Fibroblast of lung (primary cell): Measurements from ENCODE around the gene CYB561A3. TPM values are rescaled to one million over a fixed set of nuclear protein-coding genes. Genes with fewer than 3 reads are reported as not detected.
A peak's percentile ranks its signal among the peaks of the same experiment; 100 is the strongest.

Source experiments
- DNase-seq, 2 donors: peaks; one replicate each; pipeline versions ENCODE4 v3.0.0 to v3.0.0-alpha.2; 2010; ENCODE audit warnings: low read depth in 2 of 2
- H2AFZ ChIP-seq: 2 replicates; pipeline ENCODE4 v1.5.1; 2012; ENCODE audit warnings: low read length, control low read depth, inconsistent platforms
- H3K27ac ChIP-seq: 2 replicates; pipeline ENCODE4 v1.5.1; 2011; ENCODE audit warnings: low read length, control low read depth; ENCODE audit not compliant: insufficient read depth
- H3K27me3 ChIP-seq: 2 replicates; pipeline ENCODE4 v1.5.1; 2011; ENCODE audit warnings: mild to moderate bottlenecking, low read length; ENCODE audit not compliant: control insufficient read depth, insufficient read depth
- H3K36me3 ChIP-seq: 2 replicates; pipeline ENCODE4 v1.5.1; 2011; ENCODE audit warnings: low read length; ENCODE audit not compliant: control insufficient read depth, insufficient read depth
- H3K4me1 ChIP-seq: 2 replicates; pipeline ENCODE4 v1.5.1; 2011; ENCODE audit warnings: low read length; ENCODE audit not compliant: control insufficient read depth, insufficient read depth; ENCODE audit errors: extremely low read depth
- H3K4me2 ChIP-seq: 2 replicates; pipeline ENCODE4 v1.5.1; 2011; ENCODE audit warnings: low read length, control low read depth; ENCODE audit not compliant: insufficient read depth; ENCODE audit errors: extremely low read depth
- H3K4me3 ChIP-seq, 4 experiments: fragments of 200-600 bp in 1 of 4; sonication (generic) in 1 of 4; replicated peaks in 1 of 4; 2 replicates each; pipeline ENCODE4 v1.5.1; 2011 to 2016; ENCODE audit warnings: low read length in 4 of 4, low read depth in 3 of 4, mild to moderate bottlenecking in 3 of 4, control low read depth in 2 of 4, inconsistent platforms in 1 of 4, mixed read lengths in 1 of 4; ENCODE audit not compliant: insufficient read depth in 1 of 4; ENCODE audit errors: control extremely low read depth in 1 of 4
- H3K79me2 ChIP-seq: 2 replicates; pipeline ENCODE4 v1.5.1; 2012; ENCODE audit warnings: mild to moderate bottlenecking, low read length, inconsistent platforms; ENCODE audit not compliant: control insufficient read depth, insufficient read depth
- H3K9ac ChIP-seq: 2 replicates; pipeline ENCODE4 v1.5.1; 2011; ENCODE audit warnings: mild to moderate bottlenecking, low read length, control low read depth; ENCODE audit not compliant: insufficient read depth
- H3K9me3 ChIP-seq: 2 replicates; pipeline ENCODE4 v1.5.1; 2012; ENCODE audit warnings: low read depth, low read length; ENCODE audit not compliant: control insufficient read depth, insufficient read depth
- H4K20me1 ChIP-seq: 2 replicates; pipeline ENCODE4 v1.5.1; 2011; ENCODE audit warnings: low read length; ENCODE audit not compliant: control insufficient read depth, insufficient read depth; ENCODE audit errors: extremely low read depth
- CTCF ChIP-seq, 2 donors: IDR thresholded peaks in 1 of 2; conservative IDR thresholded peaks in 1 of 2; 1 replicate in 1 of 2; 2 replicates in 1 of 2; pipeline ENCODE4 v1.5.1; 2011 to 2012; ENCODE audit warnings: low read length in 2 of 2, control low read depth in 1 of 2, inconsistent platforms in 1 of 2, low read depth in 1 of 2, mild to moderate bottlenecking in 1 of 2
- EZH2 ChIP-seq: IDR thresholded peaks from 2 replicates; pipeline ENCODE4 v1.5.1; 2012; ENCODE audit warnings: low read length, control low read depth, mild to moderate bottlenecking; ENCODE audit errors: missing control alignments
- polyA minus RNA-seq: library from RNA; depleted of rRNA, polyadenylated mRNA; stranded (reverse); fragments of >200 nt; gene quantifications from 2 replicates; pipeline ENCODE4 v1.2.3, GENCODE V29; 2011; ENCODE audit warnings: low replicate concordance
- polyA plus RNA-seq, 2 donors: library from polyadenylated mRNA; depleted of rRNA in 1 of 2; stranded (reverse) in 1 of 2; unstranded in 1 of 2; fragments of >200 nt; gene quantifications; 2 replicates each; pipeline ENCODE4 v1.2.1, GENCODE V29; 2011 to 2012; ENCODE audit warnings: missing spikeins in 1 of 2
- total RNA-seq: library from RNA; depleted of rRNA; stranded (reverse); fragments of >200 nt; gene quantifications from 2 replicates; pipeline ENCODE4 v1.2.1, GENCODE V29; 2014

Gene CYB561A3, protein sequence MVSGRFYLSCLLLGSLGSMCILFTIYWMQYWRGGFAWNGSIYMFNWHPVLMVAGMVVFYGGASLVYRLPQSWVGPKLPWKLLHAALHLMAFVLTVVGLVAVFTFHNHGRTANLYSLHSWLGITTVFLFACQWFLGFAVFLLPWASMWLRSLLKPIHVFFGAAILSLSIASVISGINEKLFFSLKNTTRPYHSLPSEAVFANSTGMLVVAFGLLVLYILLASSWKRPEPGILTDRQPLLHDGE
- total RNA-seq (39.3 and 65.1 TPM in 2 replicates), polyA plus RNA-seq (43.9 and 48.3 TPM in 2 replicates), polyA minus RNA-seq (215 and 274 TPM in 2 replicates)
- polyA plus RNA-seq (2012): 41.8 and 42.0 TPM in 2 replicates

GRCh38 chr11:61361741-61362541 lies at the start of gene CYB561A3, which contains the start of gene TMEM138:
Gene CYB561A3 (minus strand): TSS chr11:61361882. CDS start chr11:61356713, 5,169 bp downstream.
Gene TMEM138 (plus strand): TSS chr11:61362374. CDS start chr11:61364391, 2,017 bp downstream.
- peaks cover 10% of the 10 kb centered on the region for H3K36me3 ChIP-seq
- peak within 1 kb of the TSS; percentile 99 for H3K27ac ChIP-seq
- peak within 1 kb of the TSS; percentile 98 for H2AFZ ChIP-seq
- peaks cover 26% of the 10 kb centered on the region for H3K79me2 ChIP-seq
- peaks cover 10% of the 10 kb centered on the region for H3K4me1 ChIP-seq
- TF ChIP-seq CTCF (conservative IDR thresholded peaks at IDR 0.05 in 1 of 2, IDR thresholded peaks at IDR 0.05 in 1 of 2; ENCODE audit: low read depth in 1 of 2, low read length in 2 of 2) (no peak), EZH2 (no peak)
- peak within 1 kb of the TSS; percentile 94 for H3K9ac ChIP-seq
- H3K9me3 ChIP-seq: no peaks in the 10 kb centered on the region
- H3K4me2 ChIP-seq: peak within 1 kb of the TSS; percentile 93
- H3K4me3 ChIP-seq: peak within 1 kb of the TSS; percentile 84 to 99 (median 98)
- H4K20me1 ChIP-seq: no peaks in the 10 kb centered on the region
- DNase-seq: peak; percentile 93 to 95
- no peaks in the 10 kb centered on the region for H3K27me3 ChIP-seq

DNA sequence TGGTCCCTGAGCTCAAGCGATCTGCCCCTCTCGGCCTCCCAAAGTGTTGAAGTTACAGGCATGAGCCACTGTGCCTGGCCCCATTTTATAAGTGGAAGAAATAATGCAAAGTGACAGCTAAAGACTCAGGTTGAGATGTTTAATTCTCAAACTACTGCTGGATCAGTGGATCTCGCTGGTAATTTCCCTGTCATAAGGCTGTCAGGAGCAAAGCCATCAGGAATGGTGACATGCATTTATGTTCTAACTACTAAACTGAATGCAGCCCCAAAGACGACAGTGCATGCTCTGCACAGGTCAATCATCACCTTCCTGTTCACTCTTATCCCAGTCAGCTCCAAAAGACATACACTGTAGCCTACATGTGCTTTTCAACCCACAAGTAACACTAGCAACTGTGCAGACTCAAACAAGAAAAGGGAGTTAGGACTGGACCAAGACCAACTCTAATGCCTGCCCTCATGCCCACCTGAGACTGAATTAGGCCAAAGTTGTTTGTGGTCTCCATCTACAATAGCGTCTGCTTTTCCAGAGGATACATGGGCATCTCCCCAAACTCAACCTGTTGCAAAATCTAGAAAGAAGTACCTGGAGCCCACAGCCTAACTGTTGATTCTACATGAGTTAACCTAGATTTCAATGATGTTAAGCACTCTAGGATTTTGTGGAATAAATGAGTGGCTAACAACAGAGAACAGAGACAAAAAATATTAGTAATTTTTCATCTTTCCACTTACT lies 45.5 kb upstream of the CYB561A3 start:
- H3K4me3 ChIP-seq: no peak overlapping the region
- H3K27ac ChIP-seq: no peak overlapping the region
- no peaks in the 10 kb centered on the region for H3K9me3 ChIP-seq
- TF ChIP-seq EZH2 (no peak), CTCF (conservative IDR thresholded peaks at IDR 0.05 in 1 of 2, IDR thresholded peaks at IDR 0.05 in 1 of 2; ENCODE audit: low read depth in 1 of 2, low read length in 2 of 2) (no peak)
- no peaks in the 10 kb centered on the region for H3K4me1 ChIP-seq
- no peaks in the 10 kb centered on the region for H4K20me1 ChIP-seq
- H3K36me3 ChIP-seq: peaks cover 28% of the 10 kb centered on the region
- no peak overlapping the region for H3K9ac ChIP-seq
- H2AFZ ChIP-seq: no peak overlapping the region
- DNase-seq: no peak
- H3K4me2 ChIP-seq: no peak overlapping the region
- no peaks in the 10 kb centered on the region for H3K27me3 ChIP-seq
- H3K79me2 ChIP-seq: no peaks in the 10 kb centered on the region

DNA sequence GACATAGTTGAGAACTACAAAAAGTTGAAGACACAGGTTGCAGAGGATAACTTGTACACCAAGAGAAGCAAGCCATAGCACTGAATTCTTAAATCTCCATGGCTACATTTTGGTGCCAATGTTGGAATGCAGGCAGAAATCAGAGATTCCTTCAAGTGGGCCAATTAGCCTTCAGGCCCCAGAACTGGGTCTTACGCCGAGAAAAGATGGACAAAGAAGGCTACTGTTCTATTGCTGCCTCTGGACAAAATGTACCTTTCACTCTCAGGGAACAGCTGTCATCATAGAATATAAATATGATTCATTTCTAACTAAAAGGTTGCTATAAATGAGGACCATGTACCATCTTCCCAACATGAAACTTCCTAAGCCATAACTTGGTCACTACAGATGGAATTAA lies 44.4 kb upstream of the CYB561A3 start:
- Histone ChIP-seq H2AFZ (no peak overlapping the region), H3K27ac (no peak overlapping the region), H4K20me1 (no peaks in the 10 kb centered on the region), H3K9me3 (no peaks in the 10 kb centered on the region), H3K9ac (no peak overlapping the region), H3K4me3 (no peak overlapping the region), H3K79me2 (no peaks in the 10 kb centered on the region), H3K27me3 (no peaks in the 10 kb centered on the region), H3K36me3 (peaks cover 25% of the 10 kb centered on the region), H3K4me2 (no peak overlapping the region), H3K4me1 (no peaks in the 10 kb centered on the region)
- no peak for DNase-seq
- TF ChIP-seq CTCF (conservative IDR thresholded peaks at IDR 0.05 in 1 of 2, IDR thresholded peaks at IDR 0.05 in 1 of 2; ENCODE audit: low read depth in 1 of 2, low read length in 2 of 2): no peak
- no peak for TF ChIP-seq EZH2
